ENCODE data around the gene SRGAP3. TPM values are rescaled to one million over a fixed set of nuclear protein-coding genes. Genes with fewer than 3 reads are reported as not detected.

Gene SRGAP3
- total and polyA plus RNA-seq, 10 of the 15 experiments (the other 5 are each of a cell fraction or from before 2014, with no cell fraction given): 0.32 to 1.7 (median 0.99) TPM

- in situ Hi-C loops (cut with MboI) (no loop called here), intact Hi-C loops (cut with micrococcal nuclease; ENCODE audit: unreplicated experiment) (no loop called here)
- WGBS (ENCODE audit: insufficient coverage, insufficient replicate concordance, low lambda C conversion rate, missing lambda C conversion rate): 22% methylated on average over 4 of the region's 4 CpGs
- TF ChIP-seq TCF7 (IDR thresholded peaks at IDR 0.05; ENCODE audit: borderline replicate concordance): no peak
- no peak for TF ChIP-seq FOXK2 (IDR thresholded peaks at IDR 0.05)
- TF ChIP-seq ZZZ3 (IDR thresholded peaks at IDR 0.05; ENCODE audit: control insufficient read depth, insufficient read length, low read depth): no peak
- no peak for TF ChIP-seq SUPT20H (IDR thresholded peaks at IDR 0.05; ENCODE audit: borderline replicate concordance, control insufficient read depth, low read depth, low read length)
- no peak for TF ChIP-seq MLLT1 (IDR thresholded peaks at IDR 0.05)
- TF ChIP-seq RB1 (IDR thresholded peaks at IDR 0.05; ENCODE audit: borderline replicate concordance): no peak
- no peak for TF ChIP-seq FOS (IDR thresholded peaks at IDR 0.05; ENCODE audit: borderline replicate concordance, extremely low read depth, insufficient read length)
- TF ChIP-seq USF1 (IDR thresholded peaks at IDR 0.05; ENCODE audit: borderline replicate concordance, extremely low read length, insufficient read depth, low read depth, low read length): no peak
- TF ChIP-seq ZSCAN29 (IDR thresholded peaks at IDR 0.05): no peak
- TF ChIP-seq KLF5 (IDR thresholded peaks at IDR 0.05; ENCODE audit: partially characterized antibody): no peak
- no peak for TF ChIP-seq WRNIP1 (IDR thresholded peaks at IDR 0.05; ENCODE audit: borderline replicate concordance, low read depth, low read length)
- no peak for TF ChIP-seq CEBPB (IDR thresholded peaks at IDR 0.05; ENCODE audit: borderline replicate concordance in 1 of 2, low read depth in 2 of 2, low read length in 2 of 2)
- H3K9me3 ChIP-seq (replicated peaks; ENCODE audit: control insufficient read depth, insufficient read depth, low read length): no peaks in the 10 kb centered on the region; the same call in 1 of the 3 replicates
- no TSS peak for BruUV-seq (replicated peaks)
- ChIA-PET SMC1A (ENCODE audit: uncharacterized antibody, unreplicated experiment) (no interaction called here), RAD21 (ENCODE audit: unreplicated experiment) (no interaction called here), POLR2A (no interaction called here), CTCF (no interaction called here)
- no peak overlapping the region for H3K4me3 ChIP-seq
- ATAC-seq: no peak
- H3K27me3 ChIP-seq (replicated peaks in 1 of 2; ENCODE audit: control insufficient read depth in 2 of 2, insufficient read depth in 2 of 2, low read length in 1 of 2): peaks cover 0 to under 1% of the 10 kb centered on the region in 2 experiments; a peak in 1 of 4 replicates
- no peaks in the 10 kb centered on the region for H3K79me2 ChIP-seq (ENCODE audit: control insufficient read depth, insufficient read depth, low read length)
- H3K4me2 ChIP-seq (ENCODE audit: control insufficient read depth, insufficient read depth): no peak overlapping the region
- FAIRE-seq: no peak
- H3K36me3 ChIP-seq (ENCODE audit: control insufficient read depth in 2 of 2, insufficient read depth in 2 of 2, low read length in 1 of 2): no peaks in the 10 kb centered on the region
- H3K9ac ChIP-seq (ENCODE audit: control insufficient read depth, insufficient read depth, low read length): no peak overlapping the region
- no peaks in the 10 kb centered on the region for H4K20me1 ChIP-seq (ENCODE audit: control insufficient read depth, insufficient read depth)
- peaks cover 6% of the 10 kb centered on the region for H3K4me1 ChIP-seq (ENCODE audit: control insufficient read depth, insufficient read depth, low read length)
- H2AFZ ChIP-seq (ENCODE audit: control insufficient read depth, low read depth, low read length): no peak overlapping the region
- H3K27ac ChIP-seq (ENCODE audit: control insufficient read depth, insufficient read depth): no peak overlapping the region
- no peak for DNase-seq (ENCODE audit: low read depth, low spot score)
Measured at GRCh38 chr3:9142362-9142761, 107.1 kb downstream of the SRGAP3 start.
